ENCODE measurements around the gene HECTD4.

GRCh38 chr12:112125250-112125999 lies 256.8 kb downstream of the HECTD4 start, which contains the start of gene TRAFD1:
- TF ChIP-seq CTCF (IDR thresholded peaks at IDR 0.05) (no peak), EP300 (IDR thresholded peaks at IDR 0.05) (no peak), POLR2AphosphoS5 (IDR thresholded peaks at IDR 0.05) (peak; percentile 31 to 82 (median 56))

All from suprapubic skin (tissue), 4 donors.